ENCODE data around the gene STPG3. TPM values are rescaled to one million over a fixed set of nuclear protein-coding genes. Genes with fewer than 3 reads are reported as not detected.

STPG3 gene
- total and polyA plus RNA-seq, 2 of the 4 experiments (the other 2 are of a cell fraction) = not detected

DNA sequence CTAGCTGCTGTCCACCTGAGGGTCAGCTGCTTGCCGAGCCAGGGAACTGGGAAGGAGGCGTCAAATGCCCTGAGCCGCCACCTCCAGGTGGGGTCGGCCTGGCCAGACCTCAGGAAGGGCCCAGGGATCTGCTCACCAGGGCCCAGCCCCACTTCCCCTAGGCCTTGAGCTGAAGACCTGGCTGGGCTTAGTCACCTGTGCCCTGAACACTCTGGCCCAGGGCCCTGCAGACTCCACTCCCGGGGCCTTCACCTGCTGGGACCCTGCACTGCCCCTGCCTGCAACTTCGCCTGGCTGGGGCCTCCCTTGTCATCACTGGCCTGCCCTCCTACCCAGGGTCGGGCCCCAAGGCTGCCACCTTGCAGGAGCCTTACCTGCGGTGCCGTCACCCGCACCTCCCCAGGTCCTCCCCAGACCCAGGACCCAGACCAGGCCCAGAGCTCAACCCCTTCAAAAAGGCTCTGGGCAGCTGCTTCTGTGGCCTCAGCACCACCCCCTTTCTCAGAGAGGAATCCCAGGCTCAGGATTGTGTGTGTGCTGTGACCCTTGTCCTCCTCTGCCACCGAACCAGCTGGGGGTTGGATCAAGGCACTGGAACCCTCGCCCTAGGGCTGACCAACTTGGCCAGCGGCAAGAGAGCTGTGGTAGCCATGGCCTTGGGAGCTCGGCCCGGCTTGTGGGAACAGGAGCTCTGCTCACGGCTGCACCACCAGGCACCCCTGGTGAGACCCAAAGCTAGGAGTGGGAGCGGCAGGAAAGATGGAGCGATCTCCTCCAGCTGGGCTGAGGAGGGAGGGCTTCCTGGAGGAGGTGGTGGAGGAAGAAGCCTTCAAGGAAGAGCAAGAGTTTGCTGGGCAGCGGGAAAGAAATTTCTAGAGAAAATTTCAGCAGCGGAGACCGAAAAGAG lies 2.9 kb downstream of the STPG3 start:
- Histone ChIP-seq H4K8ac (ENCODE audit: low read depth in 2 of 2, low read length in 2 of 2) (peak overlapping the region; percentile 75 to 94; a peak in 2 of 4 replicates), H3K4me1 (ENCODE audit: control insufficient read depth, insufficient read depth, low read length) (peaks cover 11% of the 10 kb centered on the region), H2AK9ac (replicated peaks; ENCODE audit: low read depth, low read length, poor library complexity) (peak overlapping the region; percentile 98), H4K5ac (ENCODE audit: low read depth, low read length) (no peak overlapping the region), H2AK5ac (ENCODE audit: low read depth, low read length) (peak overlapping the region; percentile 49), H3K9me1 (ENCODE audit: insufficient read depth, low read length) (no peaks in the 10 kb centered on the region), H2BK20ac (ENCODE audit: low read depth, low read length) (no peak overlapping the region), H4K20me1 (ENCODE audit: insufficient read depth, low read length) (peaks cover 11% of the 10 kb centered on the region), H3K27me3 (ENCODE audit: control insufficient read depth, insufficient read depth, low read length) (no peaks in the 10 kb centered on the region), H3K9me3 (ENCODE audit: control insufficient read depth, insufficient read depth, low read length) (no peaks in the 10 kb centered on the region), H3K4me3 (ENCODE audit: insufficient read depth, low read depth, low read length) (peak overlapping the region; percentile 91), H3K56ac (ENCODE audit: extremely low read depth, insufficient read depth, low read length) (no peak overlapping the region), H3K23ac (ENCODE audit: low read depth, low read length) (peak overlapping the region; percentile 31), H3K27ac (ENCODE audit: insufficient read depth, low read length) (peak overlapping the region; percentile 84; the same call in 1 of the 2 replicates), H3K14ac (replicated peaks; ENCODE audit: low read depth, low read length) (peak overlapping the region; percentile 78), H3K9ac (ENCODE audit: low read depth, low read length) (peak overlapping the region; percentile 88), H2BK120ac (ENCODE audit: low read depth, low read length) (no peak overlapping the region), H3K4me2 (ENCODE audit: low read depth, low read length) (peak overlapping the region; percentile 90), H2BK15ac (ENCODE audit: low read depth, low read length) (no peak overlapping the region), H4K91ac (ENCODE audit: insufficient read depth, low read depth, low read length) (no peak overlapping the region; the same call in 1 of the 2 replicates), H2BK5ac (ENCODE audit: low read depth, low read length, poor library complexity, severe bottlenecking) (no peak overlapping the region), H3K4ac (ENCODE audit: low read depth, low read length) (peak overlapping the region; percentile 54), H3K18ac (ENCODE audit: low read depth, low read length) (no peak overlapping the region), H2AFZ (replicated peaks; ENCODE audit: low read length, poor library complexity) (peak overlapping the region; percentile 99), H3K36me3 (ENCODE audit: control insufficient read depth, insufficient read depth, low read length) (peaks cover 15% of the 10 kb centered on the region), H3K79me1 (ENCODE audit: low read depth in 1 of 2, low read length in 2 of 2) (peaks cover 11 to 32% of the 10 kb centered on the region in 2 experiments; a peak in 3 of 4 replicates)
- ChIA-PET POLR2A (ENCODE audit: unreplicated experiment) (interaction anchor here (1.2 to 2.3 kb wide), 2 partner anchors 9 to 13 kb away, joined by 5 to 9 read pairs; no protein-coding TSS in a partner anchor), CTCF (interaction anchor here (0.8 kb wide), 1 partner anchor 17 kb away, joined by 3 read pairs; no protein-coding TSS in a partner anchor)
- BruUV-seq (replicated peaks) = no TSS peak
- DNase-seq (no peak), ATAC-seq (ENCODE audit: low read depth) (peak; percentile 1; the same call in 1 of the 2 replicates)
- intact Hi-C loops (cut with micrococcal nuclease) (no loop called here), in situ Hi-C loops (cut with MboI; ENCODE audit: low sequenced_read_pairs) (no loop called here), dilution Hi-C loops (cut with HindIII; ENCODE audit: low sequenced_read_pairs, unreplicated experiment) (no loop called here)
- WGBS, 2 experiments (ENCODE audit: extremely low coverage in 2 of 2, insufficient read length in 1 of 2) = 60% methylated on average over 15 of the region's 21 CpGs; no CpG with 5 or more reads in 1 of the 2 experiments
- no peak for TF ChIP-seq FOS (IDR thresholded peaks at IDR 0.05; ENCODE audit: low read depth, low read length)
- TF ChIP-seq CHD1 (IDR thresholded peaks at IDR 0.05; ENCODE audit: low read depth, low read length) = no peak
- no peak for TF ChIP-seq MAZ (IDR thresholded peaks at IDR 0.05; ENCODE audit: borderline replicate concordance, low read depth, low read length)
- TF ChIP-seq, protein P1, sequence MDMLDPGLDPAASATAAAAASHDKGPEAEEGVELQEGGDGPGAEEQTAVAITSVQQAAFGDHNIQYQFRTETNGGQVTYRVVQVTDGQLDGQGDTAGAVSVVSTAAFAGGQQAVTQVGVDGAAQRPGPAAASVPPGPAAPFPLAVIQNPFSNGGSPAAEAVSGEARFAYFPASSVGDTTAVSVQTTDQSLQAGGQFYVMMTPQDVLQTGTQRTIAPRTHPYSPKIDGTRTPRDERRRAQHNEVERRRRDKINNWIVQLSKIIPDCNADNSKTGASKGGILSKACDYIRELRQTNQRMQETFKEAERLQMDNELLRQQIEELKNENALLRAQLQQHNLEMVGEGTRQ (IDR thresholded peaks at IDR 0.05; ENCODE audit: low read depth, low read length) = no peak
- no peak for TF ChIP-seq MXI1 (IDR thresholded peaks at IDR 0.05; ENCODE audit: borderline replicate concordance, low read depth, low read length)
- TF ChIP-seq RCOR1 (IDR thresholded peaks at IDR 0.05; ENCODE audit: insufficient replicate concordance, low read length) = no peak
- no peak for TF ChIP-seq MAFK (IDR thresholded peaks at IDR 0.05; ENCODE audit: low read depth, low read length)
- no peak for TF ChIP-seq NFE2L2 (IDR thresholded peaks at IDR 0.05; ENCODE audit: low read depth, low read length)
- TF ChIP-seq, protein P2, sequence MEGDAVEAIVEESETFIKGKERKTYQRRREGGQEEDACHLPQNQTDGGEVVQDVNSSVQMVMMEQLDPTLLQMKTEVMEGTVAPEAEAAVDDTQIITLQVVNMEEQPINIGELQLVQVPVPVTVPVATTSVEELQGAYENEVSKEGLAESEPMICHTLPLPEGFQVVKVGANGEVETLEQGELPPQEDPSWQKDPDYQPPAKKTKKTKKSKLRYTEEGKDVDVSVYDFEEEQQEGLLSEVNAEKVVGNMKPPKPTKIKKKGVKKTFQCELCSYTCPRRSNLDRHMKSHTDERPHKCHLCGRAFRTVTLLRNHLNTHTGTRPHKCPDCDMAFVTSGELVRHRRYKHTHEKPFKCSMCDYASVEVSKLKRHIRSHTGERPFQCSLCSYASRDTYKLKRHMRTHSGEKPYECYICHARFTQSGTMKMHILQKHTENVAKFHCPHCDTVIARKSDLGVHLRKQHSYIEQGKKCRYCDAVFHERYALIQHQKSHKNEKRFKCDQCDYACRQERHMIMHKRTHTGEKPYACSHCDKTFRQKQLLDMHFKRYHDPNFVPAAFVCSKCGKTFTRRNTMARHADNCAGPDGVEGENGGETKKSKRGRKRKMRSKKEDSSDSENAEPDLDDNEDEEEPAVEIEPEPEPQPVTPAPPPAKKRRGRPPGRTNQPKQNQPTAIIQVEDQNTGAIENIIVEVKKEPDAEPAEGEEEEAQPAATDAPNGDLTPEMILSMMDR (conservative IDR thresholded peaks at IDR 0.05; ENCODE audit: low read depth, low read length) = no peak
- TF ChIP-seq SMC3 (IDR thresholded peaks at IDR 0.05; ENCODE audit: low read depth, low read length) = no peak
- TF ChIP-seq RAD21 (IDR thresholded peaks at IDR 0.05; ENCODE audit: low read length) = no peak
- no peak for TF ChIP-seq CEBPB (IDR thresholded peaks at IDR 0.05; ENCODE audit: low read depth, low read length)
- no peak for TF ChIP-seq ELK1 (IDR thresholded peaks at IDR 0.05; ENCODE audit: borderline replicate concordance, low read depth, low read length)

Measured in IMR-90 (cell line).